Activated CD4-positive, alpha-beta T cell treated with anti-CD3 and anti-CD28 coated beads for 24 hours (primary cell): Measurements from ENCODE around the gene C11orf42.

ENCODE experiments used
- DNase-seq, 2 donors: peaks; one replicate each; pipeline ENCODE4 v3.0.0-alpha.2; 2020; ENCODE audit warnings: low read depth in 2 of 2

C11orf42 gene

GRCh38 chr11:6205366-6205765 is at the start of gene C11orf42:
TSS of gene C11orf42 (plus strand) at chr11:6205557. CDS start at chr11:6205616, 59 bp downstream.
- no peak for DNase-seq

GRCh38 chr11:6156628-6157359 is 48.6 kb upstream of the C11orf42 start:
- DNase-seq = no peak

- DNase-seq = no peak
Observed at GRCh38 chr11:6170226-6170625, 35.1 kb upstream of the C11orf42 start, which contains the start of gene OR52B2. TSS of gene OR52B2 (minus strand) at chr11:6170326. CDS start at chr11:6170326, 0 bp downstream.

- no peak for DNase-seq
Observed at GRCh38 chr11:6175440-6175839, 29.9 kb upstream of the C11orf42 start.

GRCh38 chr11:6191742-6192141 is 13.6 kb upstream of the C11orf42 start:
- DNase-seq = no peak

GRCh38 chr11:6194065-6194581 is 11.2 kb upstream of the C11orf42 start:
- no peak for DNase-seq

- no peak for DNase-seq
Observed at GRCh38 chr11:6196396-6196795, 9.0 kb upstream of the C11orf42 start.

- DNase-seq = no peak
Observed at GRCh38 chr11:6197466-6198200, 7.7 kb upstream of the C11orf42 start.

- no peak for DNase-seq
Observed at GRCh38 chr11:6199174-6199810, 6.1 kb upstream of the C11orf42 start, which contains the start of gene OR52W1. TSS of gene OR52W1 (plus strand) at chr11:6199224. CDS start at chr11:6199224, 0 bp downstream.

- no peak for DNase-seq
Observed at GRCh38 chr11:6200975-6201374, 4.4 kb upstream of the C11orf42 start.

GRCh38 chr11:6201481-6201880 is 3.9 kb upstream of the C11orf42 start:
- no peak for DNase-seq

- no peak for DNase-seq
Observed at GRCh38 chr11:6202041-6202440, 3.3 kb upstream of the C11orf42 start.

- DNase-seq = no peak
Observed at GRCh38 chr11:6203327-6203726, 2.0 kb upstream of the C11orf42 start.

- DNase-seq = no peak
Observed at GRCh38 chr11:6204706-6205105, 651 bp upstream of the C11orf42 start.

GRCh38 chr11:6206456-6207180 is 1.3 kb downstream of the C11orf42 start:
- no peak for DNase-seq

GRCh38 chr11:6209801-6210200 is 4.4 kb downstream of the C11orf42 start:
- no peak for DNase-seq

- no peak for DNase-seq
Observed at GRCh38 chr11:6210274-6210955, 5.1 kb downstream of the C11orf42 start.

GRCh38 chr11:6214530-6214929 is 9.2 kb downstream of the C11orf42 start:
- DNase-seq = no peak

GRCh38 chr11:6216501-6216900 is 11.1 kb downstream of the C11orf42 start:
- DNase-seq = no peak

- no peak for DNase-seq
Observed at GRCh38 chr11:6217722-6218121, 12.4 kb downstream of the C11orf42 start.

- DNase-seq = no peak
Observed at GRCh38 chr11:6219359-6219758, 14.0 kb downstream of the C11orf42 start.
